Raji (cell line): Measurements from ENCODE around the gene GINS1.

Source experiments
- POLR2A ChIP-seq: IDR thresholded peaks from 2 replicates; pipeline ENCODE4 v1.6.1; 2011; ENCODE audit warnings: low read depth, low read length, control low read depth; ENCODE audit not compliant: insufficient read depth

GINS1 gene

DNA sequence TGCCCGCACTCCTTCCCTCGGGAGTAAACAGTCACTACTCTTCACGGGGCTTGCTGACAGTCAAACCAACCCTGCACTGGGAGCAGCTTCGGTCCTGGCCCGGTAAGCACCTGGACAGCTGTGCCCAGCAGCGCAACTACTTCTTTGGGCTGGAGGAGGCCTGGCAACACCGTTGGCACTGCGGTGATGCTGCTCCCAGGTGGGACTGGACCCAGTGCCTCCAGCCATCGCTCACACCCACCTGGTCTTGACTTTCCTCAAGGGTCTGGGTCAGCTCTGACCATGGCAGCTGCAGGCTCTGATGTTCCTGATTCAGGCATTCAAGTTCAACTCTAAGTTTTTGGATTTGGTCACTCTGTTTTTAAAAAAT lies 53.8 kb downstream of the GINS1 start:
- TF ChIP-seq POLR2A: no peak

DNA sequence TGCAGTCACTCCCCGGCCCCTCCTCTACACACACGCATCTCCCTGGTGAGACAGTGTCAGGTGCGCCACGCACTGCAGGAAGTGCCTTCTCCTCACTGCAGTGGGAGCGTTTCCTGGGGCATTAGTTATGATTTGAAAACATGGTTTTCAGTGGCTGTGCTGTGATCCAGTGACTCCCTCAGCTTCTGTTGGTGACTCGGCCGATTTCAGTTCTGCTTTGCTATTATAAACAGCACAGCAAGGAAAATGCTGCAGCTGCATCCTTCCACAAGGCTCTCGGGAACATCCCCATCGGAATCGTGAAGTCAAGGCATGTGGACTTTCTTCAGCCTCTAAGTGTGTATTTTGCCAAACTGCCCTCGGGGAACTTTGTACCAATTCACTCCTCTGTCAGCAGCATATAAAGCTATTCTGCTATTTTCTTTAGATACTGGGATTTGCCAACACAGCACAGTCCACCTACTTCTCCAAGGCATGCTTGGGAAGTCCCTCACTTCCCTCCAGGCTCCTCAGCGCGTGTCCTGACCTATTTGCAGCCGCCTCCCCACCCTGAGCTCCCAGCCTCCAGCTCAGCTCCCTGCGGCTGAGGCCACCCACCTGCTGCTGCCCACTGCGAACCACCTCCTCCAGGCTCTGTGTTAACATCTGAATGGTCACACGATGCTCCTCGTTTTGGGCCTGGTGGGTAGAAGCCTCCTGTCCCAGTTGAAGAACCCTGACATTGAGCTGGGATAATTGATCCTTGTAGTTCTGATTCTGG lies 54.5 kb downstream of the GINS1 start:
- no peak for TF ChIP-seq POLR2A

DNA sequence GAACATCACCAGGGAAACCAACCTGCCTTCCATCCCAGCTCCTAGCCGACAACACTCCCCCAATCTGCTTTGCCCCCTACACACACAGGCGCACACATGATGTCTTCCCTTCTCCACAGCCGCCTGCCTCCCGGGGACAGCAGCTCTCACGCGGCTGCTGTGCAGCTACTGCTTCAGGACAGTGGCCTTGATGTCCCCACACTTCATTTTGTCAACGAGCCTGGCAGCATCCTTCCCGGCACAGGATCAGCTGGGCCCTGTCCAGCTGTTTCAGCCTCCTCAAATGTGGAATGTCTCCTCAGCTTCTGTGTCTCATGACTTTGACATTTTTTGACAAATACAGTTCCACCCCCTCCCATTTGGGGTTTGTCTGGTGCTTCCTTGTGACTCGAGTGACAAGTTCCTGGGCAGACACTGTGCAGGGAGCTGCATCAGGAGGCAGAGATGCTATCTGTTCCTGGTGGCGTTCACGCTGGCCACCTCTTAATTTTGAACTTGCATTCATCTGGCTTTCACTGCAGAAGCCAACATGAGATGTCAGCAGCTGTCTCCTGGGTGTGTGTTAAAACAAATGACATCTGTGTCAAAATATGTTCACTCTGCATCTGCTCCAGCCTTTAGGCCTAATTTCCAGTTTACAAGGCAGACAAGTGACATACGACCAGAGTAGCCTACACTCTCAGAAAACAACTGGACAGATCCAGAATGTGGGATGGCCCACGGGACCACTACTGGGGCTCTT lies 57.2 kb downstream of the GINS1 start:
- no peak for TF ChIP-seq POLR2A

DNA sequence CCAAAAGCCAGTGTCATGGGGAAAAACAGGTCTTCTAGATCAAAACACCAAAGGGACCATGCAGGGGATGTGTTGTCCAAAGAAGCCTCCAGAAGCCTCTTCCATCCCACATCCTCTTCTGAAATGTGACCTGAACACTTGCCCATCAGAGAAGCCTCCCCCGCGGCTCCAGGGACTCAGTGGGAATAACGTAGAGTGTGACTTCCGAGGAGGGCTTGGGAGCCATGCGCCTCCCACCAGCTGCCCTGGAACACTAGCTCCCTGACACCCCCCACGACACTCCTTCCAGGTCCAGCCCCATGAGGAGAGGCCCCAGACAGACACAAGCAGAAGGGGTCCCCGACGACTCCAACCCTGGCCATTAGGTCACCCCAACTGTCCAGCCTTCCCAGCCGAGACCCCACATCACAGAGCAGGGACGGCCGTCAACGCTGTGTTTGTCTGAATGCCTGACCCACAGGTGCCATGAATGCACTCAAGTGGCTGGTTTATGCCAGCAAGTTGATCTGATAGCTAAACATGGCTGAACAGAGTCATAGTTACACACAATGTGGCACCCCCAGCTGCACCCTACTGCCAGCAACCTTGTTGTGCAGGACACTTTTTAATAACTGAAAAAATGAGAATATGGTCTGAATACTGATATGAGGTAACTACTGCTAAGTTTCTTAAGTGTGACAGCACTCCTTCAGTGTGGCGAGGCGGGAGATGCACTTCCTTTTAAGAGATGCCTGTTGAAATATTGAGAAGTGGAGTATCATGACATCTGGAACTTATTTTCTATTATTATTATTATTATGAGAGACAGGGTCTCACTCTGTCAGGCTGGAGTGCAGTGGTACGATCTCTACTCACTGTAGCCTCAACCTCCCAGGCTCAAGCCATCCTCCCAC lies 58.0 kb downstream of the GINS1 start:
- no peak for TF ChIP-seq POLR2A

DNA sequence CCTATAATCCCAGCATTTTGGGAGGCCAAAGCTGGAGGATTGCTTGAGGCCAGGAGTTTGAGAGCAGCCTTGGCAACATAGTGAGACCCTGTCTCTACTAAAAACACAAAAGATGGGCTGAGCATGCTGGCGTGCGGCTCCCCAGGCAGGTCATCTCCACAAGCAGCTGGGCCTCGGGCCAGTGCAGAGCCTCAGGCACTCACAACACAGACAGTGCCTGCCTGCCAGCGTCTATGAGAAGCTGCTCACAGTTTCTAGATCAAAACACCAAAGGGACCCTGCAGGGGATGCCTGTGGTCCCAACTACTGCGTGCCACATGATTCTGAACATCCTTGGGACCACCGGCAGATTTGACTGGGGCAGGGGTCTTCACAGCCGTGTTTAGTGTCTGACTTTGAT lies 59.4 kb downstream of the GINS1 start:
- no peak for TF ChIP-seq POLR2A

DNA sequence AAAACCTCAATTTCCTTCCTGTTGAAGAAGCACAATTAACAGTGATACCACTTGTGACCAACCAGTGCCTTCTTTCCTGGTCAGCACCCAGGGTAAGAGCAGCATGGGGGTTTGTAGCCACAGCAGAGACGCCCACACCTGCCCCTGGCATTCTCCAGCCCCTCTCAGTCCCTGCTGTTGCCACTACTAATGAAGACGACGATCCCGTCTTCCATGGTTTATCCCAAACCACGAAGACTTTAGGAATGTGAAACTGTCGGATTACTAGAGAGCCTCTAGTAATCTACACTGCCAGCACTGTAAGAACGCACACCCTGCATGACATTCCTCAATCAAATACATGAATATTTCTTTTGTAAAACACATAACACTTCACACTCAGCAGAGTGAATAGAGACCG lies 60.0 kb downstream of the GINS1 start:
- no peak for TF ChIP-seq POLR2A

DNA sequence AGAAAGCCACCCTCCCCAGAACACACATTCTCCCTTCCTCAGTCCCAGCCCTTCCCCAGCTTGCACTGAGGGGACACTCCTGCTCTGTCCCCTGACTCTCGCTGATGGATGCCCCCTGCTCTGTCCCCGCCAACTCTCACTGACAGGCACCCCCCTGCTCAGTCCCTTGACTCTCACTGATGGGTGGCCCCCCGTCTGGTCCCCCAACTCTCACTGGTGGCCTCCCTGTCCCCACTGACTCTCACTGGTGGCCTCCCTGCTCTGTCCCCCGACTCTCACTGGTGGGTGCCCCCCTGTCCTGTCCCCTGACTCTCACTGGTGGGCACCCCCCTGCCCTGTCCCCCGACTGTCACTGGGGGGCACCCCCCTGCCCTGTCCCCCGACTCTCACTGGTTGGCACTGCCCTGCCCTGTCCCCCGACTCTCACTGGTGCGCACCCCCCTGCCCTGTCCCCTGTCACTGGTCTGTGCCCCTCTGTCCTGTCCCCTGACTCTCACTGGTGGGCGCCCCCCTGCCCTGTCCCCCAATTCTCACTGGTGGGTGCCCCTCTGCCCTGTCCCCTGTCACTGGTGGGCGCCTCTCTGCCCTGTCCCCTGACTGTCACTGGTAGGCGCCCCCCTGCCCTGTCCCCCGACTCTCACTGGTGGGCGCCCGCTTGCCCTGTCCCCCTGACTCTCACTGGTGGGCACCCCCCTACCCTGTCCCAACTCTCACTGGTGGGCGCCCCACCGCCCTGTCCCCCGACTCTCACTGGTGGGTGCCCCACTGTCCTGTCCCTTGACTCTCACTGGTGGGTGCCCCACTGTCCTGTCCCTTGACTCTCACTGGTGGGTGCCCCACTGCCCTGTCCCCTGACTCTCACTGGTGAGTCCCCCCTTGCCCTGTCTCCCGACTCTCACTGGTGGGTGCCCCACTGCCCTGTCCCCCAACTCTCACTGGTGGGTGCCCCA lies 60.9 kb downstream of the GINS1 start:
- TF ChIP-seq POLR2A: no peak

DNA sequence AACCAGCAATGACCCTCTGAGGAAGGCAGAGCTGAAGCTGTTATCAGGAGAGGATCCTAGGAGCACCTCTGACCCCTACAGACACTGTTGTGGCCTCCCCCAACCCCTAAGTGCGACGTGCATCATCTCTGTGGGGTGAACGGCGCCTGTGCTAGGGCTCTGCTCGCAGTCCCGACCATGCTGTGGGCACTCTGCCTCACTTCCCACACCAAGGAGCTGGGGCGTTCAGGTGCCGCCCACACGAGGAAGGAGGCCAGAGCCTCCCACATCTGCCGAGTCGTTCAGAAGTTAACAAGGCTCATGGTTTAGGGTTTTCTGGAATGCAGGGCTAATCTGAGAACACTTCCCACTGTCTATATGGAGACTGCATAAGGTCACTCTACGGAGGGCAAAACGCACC lies 62.1 kb downstream of the GINS1 start:
- no peak for TF ChIP-seq POLR2A

DNA sequence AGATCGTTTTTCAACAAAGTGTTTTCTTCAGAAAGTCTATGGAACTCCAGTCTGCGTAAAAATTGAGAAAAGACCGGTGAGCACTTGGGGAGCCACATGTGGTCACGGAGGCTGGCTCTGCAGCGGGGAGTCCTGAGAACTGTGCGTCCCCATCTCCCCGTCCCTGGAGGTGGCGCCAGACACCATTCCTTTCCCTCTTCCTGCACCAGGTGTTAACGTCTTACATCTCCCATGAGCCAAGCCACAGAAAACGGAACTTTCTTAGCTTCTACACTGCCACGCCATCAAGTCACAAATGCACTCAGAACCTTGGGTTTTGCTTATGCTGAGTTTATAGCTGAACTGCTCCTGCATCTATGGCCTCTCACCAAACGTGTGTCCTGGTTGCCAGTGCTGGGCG lies 62.6 kb downstream of the GINS1 start:
- TF ChIP-seq POLR2A: no peak

DNA sequence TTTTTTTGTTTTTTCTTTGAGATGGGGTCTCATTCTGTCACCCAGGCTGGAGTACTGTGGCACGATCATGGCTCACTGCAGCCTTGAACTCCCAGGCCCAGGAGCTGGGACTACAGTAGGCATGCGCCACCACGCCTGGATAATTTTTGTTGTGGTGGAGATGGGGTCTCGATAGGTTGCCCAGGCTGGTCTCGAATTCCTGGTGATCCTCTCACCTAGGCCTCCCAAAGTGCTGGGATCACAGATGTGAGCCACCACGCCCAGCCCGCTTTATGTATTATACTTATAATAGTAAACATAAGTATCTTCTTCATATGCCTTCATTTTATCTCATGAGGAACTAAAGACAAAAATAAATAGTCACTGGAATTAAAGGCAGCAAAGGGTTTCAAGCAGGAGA lies 63.5 kb downstream of the GINS1 start:
- no peak for TF ChIP-seq POLR2A

DNA sequence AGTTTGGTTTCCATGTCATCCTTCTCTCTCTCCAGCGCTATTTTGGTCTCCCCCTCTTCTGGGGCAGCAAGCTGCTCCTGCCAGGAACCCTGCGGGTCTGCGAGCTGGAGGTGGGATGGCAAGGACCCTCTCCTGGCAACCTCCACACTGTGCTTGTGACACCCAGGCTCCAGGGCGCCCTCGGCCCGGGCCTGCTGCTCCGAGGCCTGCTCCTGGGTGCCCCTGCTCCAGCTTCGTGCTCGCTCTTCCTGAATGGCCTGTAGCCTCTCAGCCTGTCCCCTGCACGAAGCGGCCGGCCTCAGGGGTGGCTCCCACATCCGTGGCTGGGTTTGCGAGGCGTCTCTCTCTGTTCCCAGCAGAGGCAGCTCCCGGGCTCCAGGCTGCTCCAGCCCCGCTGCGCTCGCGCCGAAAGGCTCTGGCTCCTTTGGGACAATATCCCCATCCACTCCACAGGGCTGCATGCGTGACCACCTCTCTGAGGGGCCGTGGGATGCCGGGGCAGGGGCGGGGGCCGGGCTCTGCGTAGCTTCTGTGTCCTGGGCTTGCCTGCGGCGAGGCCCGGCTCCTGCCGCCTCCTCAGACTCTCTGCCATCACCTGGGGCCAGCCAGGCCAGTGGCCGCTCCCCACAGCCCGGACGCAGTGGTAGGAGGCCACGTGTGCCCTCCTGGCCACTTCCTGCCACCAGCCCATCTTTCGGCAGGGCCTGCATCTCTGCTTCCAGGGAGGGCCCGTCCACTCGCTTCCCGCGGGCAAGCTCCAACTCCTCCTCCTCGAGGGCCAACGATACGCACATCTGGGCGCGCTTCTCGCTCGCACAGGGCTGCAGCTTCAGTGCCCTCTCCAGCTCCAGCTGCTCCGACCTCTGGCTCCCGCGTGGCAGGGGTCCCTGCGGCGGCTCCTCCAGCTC lies 68.9 kb downstream of the GINS1 start:
- TF ChIP-seq POLR2A: no peak

DNA sequence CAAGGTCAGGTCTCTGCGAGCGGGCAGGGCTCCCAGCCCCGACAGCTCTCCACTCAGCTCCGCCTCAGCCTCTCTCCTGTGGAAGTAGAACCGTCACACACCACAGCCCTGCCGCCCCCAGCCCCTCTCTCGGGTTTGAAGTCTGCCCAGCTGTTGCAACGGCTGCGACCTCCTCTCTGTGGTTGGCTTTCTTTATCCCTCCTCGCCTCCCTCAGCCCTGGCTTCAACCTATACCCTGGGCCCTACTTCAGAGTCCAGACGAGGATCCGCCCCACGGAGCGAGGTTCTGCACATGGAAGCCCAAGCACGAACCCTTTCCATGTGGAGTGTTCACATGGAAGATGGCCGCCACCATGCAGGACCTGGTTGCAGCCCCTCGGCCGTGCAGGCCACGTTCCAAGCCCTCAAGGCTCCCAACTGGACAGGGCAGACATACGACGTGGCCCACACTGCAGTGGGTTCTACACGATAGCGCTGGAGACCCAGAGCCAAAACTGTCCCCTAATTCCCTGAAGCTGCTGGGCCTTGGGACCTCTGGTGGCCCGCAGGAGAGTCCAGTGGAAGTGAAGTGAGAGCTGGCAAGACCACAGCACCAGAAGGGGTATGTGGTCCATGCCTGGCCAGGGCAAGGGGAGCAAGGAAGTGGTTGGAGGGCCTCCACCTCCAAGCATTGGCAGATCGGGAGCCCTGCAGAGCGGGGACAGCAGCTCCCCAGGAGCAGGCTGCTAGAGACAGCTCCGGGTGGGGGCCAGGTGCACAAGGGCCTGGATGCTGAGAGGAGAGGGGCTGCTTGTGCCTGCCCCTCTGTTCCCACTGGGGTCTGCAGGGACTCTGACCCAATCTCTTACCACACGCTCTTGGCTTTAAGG lies 69.8 kb downstream of the GINS1 start:
- TF ChIP-seq POLR2A: no peak
